T-helper 1 cell treated with Interleukin-12 subunit alpha and Interleukin-12 subunit beta and Interleukin-4 antibody, amounts not matched to agents 30 ng/mL and 1 ng/mL, for 36 hours (primary cell): ENCODE results near the gene TARS3. TPM values are rescaled to one million over a fixed set of nuclear protein-coding genes. Genes with fewer than 3 reads are reported as not detected.
"Not testable (repeated sequence)": the region's sequence is repeated elsewhere in the genome, so short reads cannot be mapped to it uniquely, and the experiment has no call there.

Experiments used
- intact Hi-C: fragments of 100-400 bp; cut with micrococcal nuclease; formaldehyde crosslinking; loops from one replicate; pipeline ENCODE4 v1.15.1; 2024
- total RNA-seq: library from RNA; stranded (reverse); gene quantifications from 2 replicates; pipeline ENCODE4 v1.2.3, GENCODE V29; 2022

Gene TARS3
- total RNA-seq, 1 donor from 2014 or later: 29.1 TPM

GRCh38 chr15:101657171-101657570 lies 67.1 kb downstream of the TARS3 start:
- intact Hi-C loops: no loop called here

GRCh38 chr15:101654624-101655337 lies 69.5 kb downstream of the TARS3 start:
- intact Hi-C loops: loop anchor here (5.0 kb wide), 3 partner anchors 377 to 1727 kb away; partner anchors contain the start of gene SELENOS

- intact Hi-C loops: loop anchor here (5.0 kb wide), 3 partner anchors 377 to 1727 kb away; partner anchors contain the start of gene SELENOS
Observed at GRCh38 chr15:101654171-101654570, 70.1 kb downstream of the TARS3 start.

GRCh38 chr15:101652786-101653430 lies 71.4 kb downstream of the TARS3 start:
- intact Hi-C loops: loop anchor here (1.0 to 5.0 kb wide), 10 partner anchors 12 to 1726 kb away; partner anchors contain the start of genes ASB7, LINS1 and SELENOS

GRCh38 chr15:101652098-101652785 lies 72.0 kb downstream of the TARS3 start, which contains the start of gene TM2D3:
Gene TM2D3 (minus strand): TSS chr15:101652381. CDS start chr15:101652361, 20 bp downstream.
- intact Hi-C loops: loop anchor here (1.0 to 5.0 kb wide), 10 partner anchors 11 to 1725 kb away; partner anchors contain the start of genes ASB7, LINS1 and SELENOS

GRCh38 chr15:101651554-101652097 lies 72.6 kb downstream of the TARS3 start:
- intact Hi-C loops: loop anchor here (1.0 to 5.0 kb wide), 10 partner anchors 10 to 1724 kb away; partner anchors contain the start of genes ASB7, LINS1 and SELENOS

- intact Hi-C loops: loop anchor here (5.0 kb wide), 3 partner anchors 373 to 1723 kb away; partner anchors contain the start of gene SELENOS
Observed at GRCh38 chr15:101650145-101650544, 74.1 kb downstream of the TARS3 start.

- intact Hi-C loops: no loop called here
Observed at GRCh38 chr15:101648356-101648755, 75.9 kb downstream of the TARS3 start.

- intact Hi-C loops: no loop called here
Observed at GRCh38 chr15:101647251-101647650, 77.0 kb downstream of the TARS3 start.

- intact Hi-C loops: no loop called here
Observed at GRCh38 chr15:101646672-101647071, 77.6 kb downstream of the TARS3 start.

GRCh38 chr15:101642361-101642760 lies 81.9 kb downstream of the TARS3 start:
- intact Hi-C loops: loop anchor here (5.0 kb wide), 1 partner anchor 140 kb away; no protein-coding TSS in a partner anchor

GRCh38 chr15:101641894-101642293 lies 82.4 kb downstream of the TARS3 start:
- intact Hi-C loops: loop anchor here (1.0 to 5.0 kb wide), 6 partner anchors 10 to 627 kb away; partner anchors contain the start of gene TM2D3

GRCh38 chr15:101641129-101641764 lies 83.0 kb downstream of the TARS3 start:
- intact Hi-C loops: loop anchor here (1.0 to 5.0 kb wide), 6 partner anchors 11 to 626 kb away; partner anchors contain the start of gene TM2D3

GRCh38 chr15:101639667-101640066 lies 84.6 kb downstream of the TARS3 start:
- intact Hi-C loops: loop anchor here (5.0 kb wide), 1 partner anchor 137 kb away; no protein-coding TSS in a partner anchor

- intact Hi-C loops: no loop called here
Observed at GRCh38 chr15:101637919-101638318, 86.4 kb downstream of the TARS3 start.

- intact Hi-C loops: no loop called here
Observed at GRCh38 chr15:101637516-101637915, 86.8 kb downstream of the TARS3 start.

- intact Hi-C loops: no loop called here
Observed at GRCh38 chr15:101637038-101637437, 87.2 kb downstream of the TARS3 start.

- intact Hi-C loops: no loop called here
Observed at GRCh38 chr15:101635944-101636727, 88.1 kb downstream of the TARS3 start.

- intact Hi-C loops: no loop called here
Observed at GRCh38 chr15:101633356-101633755, 90.9 kb downstream of the TARS3 start.

- intact Hi-C loops: not testable (repeated sequence)
Observed at GRCh38 chr15:101626729-101627128, 97.5 kb downstream of the TARS3 start.
